ENCODE results near the gene MED29.

GRCh38 chr19:39410017-39410830 is 19.0 kb downstream of the MED29 start:
- TF ChIP-seq CTCF (conservative IDR thresholded peaks at IDR 0.05; ENCODE audit: low read length), result no peak
- no peak for TF ChIP-seq EZH2phosphoT487 (IDR thresholded peaks at IDR 0.05; ENCODE audit: borderline replicate concordance, low read depth, low read length)
